Activated naive CD4-positive, alpha-beta T cell treated with Interleukin-2 at 50 U/mL for 16 hours (primary cell): ENCODE data around the gene MYO1E.

Experiments used
- DNase-seq: peaks from one replicate; pipeline ENCODE4 v3.0.0-alpha.2; 2020

The MYO1E gene

GRCh38 chr15:59256482-59256881 is 116.2 kb downstream of the MYO1E start:
- no peak for DNase-seq

GRCh38 chr15:59255680-59256336 is 116.9 kb downstream of the MYO1E start:
- DNase-seq: peak; percentile 13

GRCh38 chr15:59252137-59252536 is 120.5 kb downstream of the MYO1E start:
- DNase-seq: no peak

- no peak for DNase-seq
These were observed 121.4 kb downstream of the MYO1E start for GRCh38 chr15:59251001-59251845.

GRCh38 chr15:59250249-59250648 is 122.4 kb downstream of the MYO1E start:
- no peak for DNase-seq

- no peak for DNase-seq
These were observed 122.9 kb downstream of the MYO1E start for GRCh38 chr15:59249816-59250215.

GRCh38 chr15:59247364-59247763 is 125.3 kb downstream of the MYO1E start:
- peak; percentile 42 for DNase-seq

- DNase-seq: no peak
These were observed 127.1 kb downstream of the MYO1E start for GRCh38 chr15:59245559-59245958.

GRCh38 chr15:59244337-59244736 is 128.3 kb downstream of the MYO1E start:
- no peak for DNase-seq

- DNase-seq: no peak
These were observed 129.0 kb downstream of the MYO1E start for GRCh38 chr15:59243622-59244021.

GRCh38 chr15:59242649-59243048 is 130.0 kb downstream of the MYO1E start:
- no peak for DNase-seq

GRCh38 chr15:59240036-59240435 is 132.6 kb downstream of the MYO1E start:
- DNase-seq: no peak

- DNase-seq: no peak
These were observed 134.7 kb downstream of the MYO1E start for GRCh38 chr15:59237924-59238331.

GRCh38 chr15:59237119-59237855 is 135.4 kb downstream of the MYO1E start:
- DNase-seq: no peak

GRCh38 chr15:59236394-59236793 is 136.3 kb downstream of the MYO1E start:
- no peak for DNase-seq

GRCh38 chr15:59232476-59232875 is 140.2 kb downstream of the MYO1E start:
- DNase-seq: no peak

GRCh38 chr15:59230531-59231055 is 142.1 kb downstream of the MYO1E start:
- no peak for DNase-seq

GRCh38 chr15:59229453-59229852 is 143.2 kb downstream of the MYO1E start:
- no peak for DNase-seq

- no peak for DNase-seq
These were observed 143.7 kb downstream of the MYO1E start for GRCh38 chr15:59229015-59229414.

GRCh38 chr15:59227021-59227420 is 145.7 kb downstream of the MYO1E start:
- no peak for DNase-seq

- DNase-seq: no peak
These were observed 148.2 kb downstream of the MYO1E start for GRCh38 chr15:59224474-59224873.

- DNase-seq: no peak
These were observed 148.9 kb downstream of the MYO1E start for GRCh38 chr15:59223736-59224135.

GRCh38 chr15:59222906-59223550 is 149.6 kb downstream of the MYO1E start:
- no peak for DNase-seq
